ENCODE results near the gene CAD. TPM values are rescaled to one million over a fixed set of nuclear protein-coding genes. Genes with fewer than 3 reads are reported as not detected.

CAD gene
- total RNA-seq, 1 experiment from 2014 or later = 86.4 TPM

DNA sequence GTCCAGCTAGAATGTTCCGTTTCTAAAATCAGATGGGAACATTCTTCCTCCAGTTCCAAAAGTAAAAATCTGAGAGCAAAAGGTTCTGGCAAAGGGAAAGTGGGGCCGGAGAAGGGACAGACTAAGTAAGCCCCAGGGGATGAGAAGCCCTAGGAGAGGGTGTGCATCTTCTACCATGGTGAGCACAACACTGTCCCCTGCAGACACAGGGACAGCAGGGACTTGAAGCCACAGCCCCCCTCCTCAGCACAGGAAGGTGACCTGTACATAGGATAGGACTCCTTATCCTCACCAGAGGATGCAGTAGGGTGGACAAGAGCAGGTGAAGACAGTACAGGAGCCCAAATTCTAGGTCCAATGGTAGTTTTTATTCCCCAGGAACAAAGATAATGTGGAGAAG lies 17.9 kb upstream of the CAD start:
- no peaks in the 10 kb centered on the region for H3K4me1 ChIP-seq
- H3K9me3 ChIP-seq = no peaks in the 10 kb centered on the region
- no peaks in the 10 kb centered on the region for H3K9me3 Mint-ChIP-seq (ENCODE audit: unreplicated experiment)
- H3K36me3 ChIP-seq (ENCODE audit: control insufficient read depth, insufficient read depth, low read length) = peaks cover 9% of the 10 kb centered on the region
- H3K27ac Mint-ChIP-seq (ENCODE audit: unreplicated experiment) = no peak overlapping the region
- H3K4me3 ChIP-seq (ENCODE audit: low read depth, low read length) = no peak overlapping the region
- peaks cover 13% of the 10 kb centered on the region for H3K36me3 Mint-ChIP-seq (ENCODE audit: insufficient read depth, unreplicated experiment)
- TF ChIP-seq, protein P1, sequence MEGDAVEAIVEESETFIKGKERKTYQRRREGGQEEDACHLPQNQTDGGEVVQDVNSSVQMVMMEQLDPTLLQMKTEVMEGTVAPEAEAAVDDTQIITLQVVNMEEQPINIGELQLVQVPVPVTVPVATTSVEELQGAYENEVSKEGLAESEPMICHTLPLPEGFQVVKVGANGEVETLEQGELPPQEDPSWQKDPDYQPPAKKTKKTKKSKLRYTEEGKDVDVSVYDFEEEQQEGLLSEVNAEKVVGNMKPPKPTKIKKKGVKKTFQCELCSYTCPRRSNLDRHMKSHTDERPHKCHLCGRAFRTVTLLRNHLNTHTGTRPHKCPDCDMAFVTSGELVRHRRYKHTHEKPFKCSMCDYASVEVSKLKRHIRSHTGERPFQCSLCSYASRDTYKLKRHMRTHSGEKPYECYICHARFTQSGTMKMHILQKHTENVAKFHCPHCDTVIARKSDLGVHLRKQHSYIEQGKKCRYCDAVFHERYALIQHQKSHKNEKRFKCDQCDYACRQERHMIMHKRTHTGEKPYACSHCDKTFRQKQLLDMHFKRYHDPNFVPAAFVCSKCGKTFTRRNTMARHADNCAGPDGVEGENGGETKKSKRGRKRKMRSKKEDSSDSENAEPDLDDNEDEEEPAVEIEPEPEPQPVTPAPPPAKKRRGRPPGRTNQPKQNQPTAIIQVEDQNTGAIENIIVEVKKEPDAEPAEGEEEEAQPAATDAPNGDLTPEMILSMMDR (IDR thresholded peaks at IDR 0.05; ENCODE audit: insufficient read depth in 1 of 2, low read depth in 1 of 2, low read length in 1 of 2, severe bottlenecking in 1 of 2, unreplicated experiment in 1 of 2) = no peak
- ChIA-PET POLR2A (no interaction called here), CTCF (no interaction called here)
- no TSS peak for BruUV-seq (replicated peaks)
- no peaks in the 10 kb centered on the region for H3K4me1 Mint-ChIP-seq (ENCODE audit: low read depth, unreplicated experiment)
- no peaks in the 10 kb centered on the region for H3K27me3 ChIP-seq (replicated peaks; ENCODE audit: control insufficient read depth, insufficient read depth, low read length)
- intact Hi-C loops (cut with micrococcal nuclease; ENCODE audit: unreplicated experiment) = no loop called here
- H3K27me3 Mint-ChIP-seq (ENCODE audit: insufficient read depth, unreplicated experiment) = no peaks in the 10 kb centered on the region
- H3K4me3 Mint-ChIP-seq (ENCODE audit: unreplicated experiment) = no peak overlapping the region
- DNase-seq = no peak

DNA sequence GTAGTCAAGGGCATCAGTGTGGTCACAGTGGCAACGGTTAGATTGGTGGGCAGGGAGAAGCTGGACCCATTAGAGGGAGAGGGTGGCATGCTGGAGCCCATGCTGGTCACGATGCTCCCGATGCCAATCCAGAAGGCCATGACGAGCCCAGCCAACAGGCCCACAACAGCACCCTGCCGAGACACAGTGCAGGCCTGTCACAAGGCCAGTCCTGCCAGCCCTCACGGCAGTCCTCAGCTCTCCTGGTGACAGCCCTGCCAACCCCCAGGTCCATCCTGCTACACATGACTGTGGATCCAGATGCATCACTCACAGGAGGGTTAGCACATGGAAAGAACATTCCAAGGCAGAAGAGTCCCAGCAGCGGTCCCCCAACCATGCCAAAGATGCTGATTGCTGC lies 15.5 kb upstream of the CAD start:
- no peaks in the 10 kb centered on the region for H3K9me3 ChIP-seq
- no TSS peak for BruUV-seq (replicated peaks)
- peaks cover 9% of the 10 kb centered on the region for H3K36me3 ChIP-seq (ENCODE audit: control insufficient read depth, insufficient read depth, low read length)
- ChIA-PET POLR2A (interaction anchor here (0.5 kb wide), 1 partner anchor 11 kb away, joined by 3 read pairs; the partner anchor contains the start of gene SLC5A6), CTCF (no interaction called here)
- H3K36me3 Mint-ChIP-seq (ENCODE audit: insufficient read depth, unreplicated experiment) = peaks cover 25% of the 10 kb centered on the region
- no peaks in the 10 kb centered on the region for H3K4me1 Mint-ChIP-seq (ENCODE audit: low read depth, unreplicated experiment)
- intact Hi-C loops (cut with micrococcal nuclease; ENCODE audit: unreplicated experiment) = no loop called here
- no peaks in the 10 kb centered on the region for H3K9me3 Mint-ChIP-seq (ENCODE audit: unreplicated experiment)
- no peak overlapping the region for H3K27ac Mint-ChIP-seq (ENCODE audit: unreplicated experiment)
- no peaks in the 10 kb centered on the region for H3K27me3 Mint-ChIP-seq (ENCODE audit: insufficient read depth, unreplicated experiment)
- H3K4me3 Mint-ChIP-seq (ENCODE audit: unreplicated experiment) = no peak overlapping the region
- TF ChIP-seq, protein P1 (IDR thresholded peaks at IDR 0.05; ENCODE audit: insufficient read depth in 1 of 2, low read depth in 1 of 2, low read length in 1 of 2, severe bottlenecking in 1 of 2, unreplicated experiment in 1 of 2) = no peak
- no peaks in the 10 kb centered on the region for H3K4me1 ChIP-seq
- DNase-seq = no peak
- no peaks in the 10 kb centered on the region for H3K27me3 ChIP-seq (replicated peaks; ENCODE audit: control insufficient read depth, insufficient read depth, low read length)
- no peak overlapping the region for H3K4me3 ChIP-seq (ENCODE audit: low read depth, low read length)

DNA sequence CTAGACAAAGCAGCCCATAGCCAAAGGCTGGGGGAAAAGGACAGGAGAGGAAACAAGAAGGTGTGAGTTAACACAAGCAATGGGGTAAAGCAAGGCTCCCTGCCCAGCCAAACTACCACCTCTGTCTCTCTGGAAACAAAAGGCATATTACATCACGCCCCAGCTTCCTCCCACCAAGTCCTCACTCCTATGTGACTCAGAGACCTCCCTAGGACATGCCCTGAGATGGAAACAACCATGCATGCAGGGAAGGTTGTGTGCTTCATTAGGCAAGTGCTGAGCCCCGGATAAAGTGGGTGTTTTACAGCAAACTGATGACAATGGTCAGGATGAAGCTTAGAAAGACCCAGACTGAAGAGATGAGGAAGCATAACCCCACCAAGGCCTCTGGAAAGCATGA lies 14.3 kb upstream of the CAD start:
- H3K27me3 Mint-ChIP-seq (ENCODE audit: insufficient read depth, unreplicated experiment) = no peaks in the 10 kb centered on the region
- Histone ChIP-seq H3K36me3 (ENCODE audit: control insufficient read depth, insufficient read depth, low read length) (peaks cover 12% of the 10 kb centered on the region), H3K4me1 (no peaks in the 10 kb centered on the region), H3K27me3 (replicated peaks; ENCODE audit: control insufficient read depth, insufficient read depth, low read length) (no peaks in the 10 kb centered on the region), H3K9me3 (no peaks in the 10 kb centered on the region), H3K4me3 (ENCODE audit: low read depth, low read length) (no peak overlapping the region)
- ChIA-PET CTCF (interaction anchor here (1.0 kb wide), 1 partner anchor 12 kb away, joined by 9 read pairs; no protein-coding TSS in a partner anchor), POLR2A (no interaction called here)
- peaks cover 34% of the 10 kb centered on the region for H3K36me3 Mint-ChIP-seq (ENCODE audit: insufficient read depth, unreplicated experiment)
- H3K27ac Mint-ChIP-seq (ENCODE audit: unreplicated experiment) = no peak overlapping the region
- H3K4me3 Mint-ChIP-seq (ENCODE audit: unreplicated experiment) = no peak overlapping the region
- H3K9me3 Mint-ChIP-seq (ENCODE audit: unreplicated experiment) = no peaks in the 10 kb centered on the region
- intact Hi-C loops (cut with micrococcal nuclease; ENCODE audit: unreplicated experiment) = no loop called here
- DNase-seq = no peak
- H3K4me1 Mint-ChIP-seq (ENCODE audit: low read depth, unreplicated experiment) = no peaks in the 10 kb centered on the region
- no TSS peak for BruUV-seq (replicated peaks)
- TF ChIP-seq, protein P1 (IDR thresholded peaks at IDR 0.05; ENCODE audit: insufficient read depth in 1 of 2, low read depth in 1 of 2, low read length in 1 of 2, severe bottlenecking in 1 of 2, unreplicated experiment in 1 of 2) = no peak
